ENCODE measurements around the gene MAPKAP1.

The MAPKAP1 gene

DNA sequence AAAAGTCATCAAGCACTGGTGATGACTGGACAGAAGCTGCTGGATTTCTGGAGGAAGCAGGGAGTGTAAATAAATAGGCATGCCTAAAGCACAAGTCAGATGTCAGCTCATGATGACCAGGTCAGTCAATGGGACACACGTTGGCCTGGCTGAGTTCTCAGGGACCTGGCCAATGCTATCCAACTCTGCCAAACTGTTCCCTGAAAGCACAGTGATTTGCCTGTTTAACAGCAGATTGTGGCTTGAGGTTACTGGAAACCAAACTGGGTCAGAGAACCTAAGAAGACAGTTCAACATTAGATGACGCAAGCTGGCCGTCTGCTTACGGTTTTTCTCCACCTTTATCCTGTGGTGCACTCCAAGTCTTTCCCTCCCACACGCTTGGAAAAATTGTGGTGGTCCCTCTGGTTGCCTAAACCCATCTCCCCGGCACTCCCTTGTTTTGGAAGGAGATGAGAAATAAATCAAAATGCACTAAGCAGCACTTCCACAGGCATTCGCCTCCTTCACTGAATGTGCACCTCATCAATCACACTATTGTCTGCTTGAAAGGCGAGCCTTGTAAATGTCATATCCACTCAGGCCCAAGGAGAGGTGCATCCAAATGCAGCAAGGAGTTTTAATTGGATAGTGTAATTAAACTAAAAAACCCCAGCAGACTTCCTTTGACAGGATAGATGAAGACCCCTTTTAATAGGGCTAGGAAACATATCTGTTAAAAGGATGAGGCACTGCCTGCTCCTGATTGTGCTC lies 245.9 kb downstream of the MAPKAP1 start:
- DNase-seq (ENCODE audit: low read depth, low spot score): peak; percentile 63

GRCh38 chr9:125460346-125460745 lies 246.7 kb downstream of the MAPKAP1 start:
- no peak for DNase-seq (ENCODE audit: low read depth, low spot score)

- DNase-seq (ENCODE audit: low read depth, low spot score): no peak
Measured at GRCh38 chr9:125457357-125457756, 249.7 kb downstream of the MAPKAP1 start.

DNA sequence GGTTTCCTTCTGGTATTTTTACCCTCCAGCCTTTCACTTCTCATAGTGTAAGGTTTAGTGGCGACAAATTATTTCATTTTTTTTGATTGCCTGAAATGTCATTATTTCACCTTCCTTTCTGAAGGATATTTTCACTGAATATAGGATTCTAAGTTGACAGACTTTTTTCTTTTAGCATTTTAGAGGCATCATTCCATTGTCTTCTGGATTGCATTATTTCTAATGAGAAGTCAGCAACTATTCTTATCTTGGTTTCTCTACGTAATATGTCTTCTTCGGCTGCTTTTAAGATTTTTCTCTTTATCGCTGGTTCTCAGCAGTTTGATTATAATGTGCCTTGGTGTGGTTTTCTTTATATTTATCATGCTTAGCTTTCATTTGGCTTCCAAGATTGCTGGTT lies 251.1 kb downstream of the MAPKAP1 start:
- no peak for DNase-seq (ENCODE audit: low read depth, low spot score)

GRCh38 chr9:125455132-125455531 lies 251.9 kb downstream of the MAPKAP1 start:
- no peak for DNase-seq (ENCODE audit: low read depth, low spot score)

- no peak for DNase-seq (ENCODE audit: low read depth, low spot score)
Measured at GRCh38 chr9:125447202-125447802, 259.7 kb downstream of the MAPKAP1 start.

- DNase-seq (ENCODE audit: low read depth, low spot score): no peak
Measured at GRCh38 chr9:125446561-125447094, 260.4 kb downstream of the MAPKAP1 start.

DNA sequence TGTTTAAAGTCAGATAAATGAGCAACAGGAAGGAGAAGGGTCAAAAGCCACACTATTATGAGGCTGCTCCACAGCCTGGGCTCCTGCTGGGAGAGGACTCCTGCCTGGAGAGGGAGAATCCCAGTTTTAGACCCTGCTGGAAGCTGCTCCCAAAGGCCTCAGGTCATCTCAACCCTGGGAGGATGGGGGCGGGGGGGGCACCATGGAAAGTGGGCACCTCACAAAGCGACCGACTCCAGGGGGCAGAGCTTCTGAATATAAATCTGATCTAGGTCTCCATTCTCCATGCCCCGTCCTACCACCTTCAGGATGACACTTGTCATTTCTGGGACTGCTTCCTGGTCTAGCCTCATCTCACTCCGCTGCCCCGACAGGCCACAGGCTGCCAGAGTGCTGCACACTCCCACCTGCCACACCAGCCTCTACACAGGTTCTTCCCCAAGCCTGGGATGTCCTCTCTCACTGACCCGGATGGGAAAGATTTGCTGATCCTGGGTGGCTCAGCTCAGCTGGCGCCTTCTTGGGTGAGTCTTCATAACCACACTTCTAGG lies 262.0 kb downstream of the MAPKAP1 start:
- no peak for DNase-seq (ENCODE audit: low read depth, low spot score)

GRCh38 chr9:125444166-125444565 lies 262.8 kb downstream of the MAPKAP1 start:
- no peak for DNase-seq (ENCODE audit: low read depth, low spot score)

GRCh38 chr9:125443367-125443766 lies 263.6 kb downstream of the MAPKAP1 start:
- no peak for DNase-seq (ENCODE audit: low read depth, low spot score)

DNA sequence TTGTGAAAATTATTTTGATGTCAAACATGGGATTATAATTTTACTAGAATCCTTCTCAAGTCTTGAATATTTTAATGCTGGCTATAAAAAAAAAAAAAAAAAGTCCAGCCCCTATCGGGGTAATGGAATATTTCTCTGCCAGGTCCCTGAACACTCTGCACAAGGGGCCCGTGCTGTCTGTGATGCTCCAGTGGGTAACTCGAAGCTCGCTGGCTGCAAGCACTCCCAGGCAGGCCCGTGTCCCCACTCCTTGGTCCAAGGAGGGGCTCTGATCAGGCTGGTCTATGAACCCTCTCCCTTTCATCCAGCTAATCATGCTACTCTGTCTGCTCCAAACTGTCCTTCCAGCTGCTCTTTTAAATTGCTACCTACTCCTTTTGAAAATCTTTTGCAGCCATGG lies 264.6 kb downstream of the MAPKAP1 start:
- DNase-seq (ENCODE audit: low read depth, low spot score): no peak

DNA sequence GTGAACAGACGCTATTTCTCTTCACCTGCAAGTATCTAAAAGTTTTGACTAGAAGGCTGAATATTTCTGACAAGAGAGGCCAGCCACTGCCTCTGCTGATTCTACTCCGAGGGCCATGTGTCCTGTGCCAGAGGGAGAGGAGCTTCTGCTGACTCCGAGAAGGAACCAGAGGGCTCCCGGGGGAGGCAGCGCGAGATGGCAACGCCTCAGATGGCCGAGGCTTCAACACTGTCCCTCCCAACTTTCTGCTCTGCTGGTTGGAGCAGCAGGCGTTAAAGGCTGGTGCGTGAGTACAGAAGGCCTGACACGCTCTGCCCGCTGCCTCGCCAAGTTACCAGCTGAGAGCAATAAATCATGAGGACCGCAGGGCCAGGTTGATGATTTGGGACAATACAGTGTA lies 266.6 kb downstream of the MAPKAP1 start:
- DNase-seq (ENCODE audit: low read depth, low spot score): no peak

GRCh38 chr9:125439434-125440272 lies 267.4 kb downstream of the MAPKAP1 start:
- DNase-seq (ENCODE audit: low read depth, low spot score): no peak

DNA sequence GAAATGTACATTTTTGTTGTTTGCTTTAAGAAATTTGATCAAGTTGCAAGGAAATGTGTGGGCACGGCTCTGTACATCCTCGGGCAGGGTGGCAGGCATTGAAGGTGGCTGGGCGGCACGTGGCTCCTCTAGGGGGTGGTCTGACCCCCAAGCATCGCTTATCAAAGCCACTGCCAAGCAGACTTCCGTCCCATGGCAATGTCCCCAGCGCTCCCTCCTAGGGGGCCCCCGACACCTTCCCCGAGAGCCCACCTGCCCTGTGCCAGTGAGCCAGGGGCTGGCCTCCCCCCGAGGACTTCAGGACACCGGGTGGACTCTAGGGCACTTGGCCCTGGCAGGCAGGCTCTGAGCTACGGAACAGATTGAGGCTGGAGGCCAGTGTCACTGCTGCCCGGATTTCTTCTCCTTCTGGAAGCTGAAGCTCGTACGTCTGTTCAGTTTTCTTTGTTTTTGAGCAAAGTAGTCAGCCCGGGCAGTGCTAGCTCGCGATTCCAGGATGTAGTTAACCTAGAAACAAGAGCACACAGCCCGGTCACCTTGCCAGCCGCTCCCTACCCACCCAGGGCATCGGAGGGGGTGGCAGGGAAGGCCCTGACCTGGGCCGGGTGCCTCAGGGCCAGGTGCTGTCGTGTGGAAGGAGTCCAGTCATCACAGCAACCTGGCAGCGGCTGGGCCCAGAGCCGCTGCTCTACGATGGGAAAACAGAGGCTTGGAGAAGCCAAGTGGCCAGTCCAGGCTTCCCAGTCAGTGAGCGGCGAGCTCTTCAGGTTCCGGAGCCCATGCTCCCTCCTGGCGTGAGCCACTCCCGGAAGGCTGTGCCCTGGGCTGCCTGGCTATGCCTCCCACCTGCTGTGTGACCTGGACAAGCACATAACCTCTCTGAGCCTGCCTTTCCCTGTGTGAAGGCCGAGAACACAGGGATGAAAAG lies 268.2 kb downstream of the MAPKAP1 start:
- DNase-seq (ENCODE audit: low read depth, low spot score): no peak

DNA sequence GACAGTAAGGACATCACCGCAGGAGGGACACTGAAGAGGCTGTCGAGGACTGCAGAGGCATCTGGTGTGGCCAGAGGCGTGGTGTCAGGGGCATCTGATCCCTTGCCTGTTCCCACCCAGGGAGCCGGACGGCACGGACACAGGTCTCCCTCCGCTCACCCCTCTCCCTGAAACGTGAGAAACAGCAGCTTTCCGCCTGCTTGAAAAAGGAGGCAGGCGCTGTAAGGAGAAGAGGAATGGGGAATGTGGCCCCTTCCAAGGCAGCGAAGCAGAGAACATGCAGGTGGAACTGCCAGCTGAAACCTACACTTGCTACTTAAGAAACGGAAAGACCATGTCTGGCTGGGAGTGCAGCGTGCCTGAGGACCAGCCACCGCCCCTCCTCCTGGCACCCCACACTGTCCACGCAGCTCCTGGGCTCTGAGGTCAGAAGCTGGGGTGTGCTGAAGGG lies 269.2 kb downstream of the MAPKAP1 start:
- no peak for DNase-seq (ENCODE audit: low read depth, low spot score)

DNA sequence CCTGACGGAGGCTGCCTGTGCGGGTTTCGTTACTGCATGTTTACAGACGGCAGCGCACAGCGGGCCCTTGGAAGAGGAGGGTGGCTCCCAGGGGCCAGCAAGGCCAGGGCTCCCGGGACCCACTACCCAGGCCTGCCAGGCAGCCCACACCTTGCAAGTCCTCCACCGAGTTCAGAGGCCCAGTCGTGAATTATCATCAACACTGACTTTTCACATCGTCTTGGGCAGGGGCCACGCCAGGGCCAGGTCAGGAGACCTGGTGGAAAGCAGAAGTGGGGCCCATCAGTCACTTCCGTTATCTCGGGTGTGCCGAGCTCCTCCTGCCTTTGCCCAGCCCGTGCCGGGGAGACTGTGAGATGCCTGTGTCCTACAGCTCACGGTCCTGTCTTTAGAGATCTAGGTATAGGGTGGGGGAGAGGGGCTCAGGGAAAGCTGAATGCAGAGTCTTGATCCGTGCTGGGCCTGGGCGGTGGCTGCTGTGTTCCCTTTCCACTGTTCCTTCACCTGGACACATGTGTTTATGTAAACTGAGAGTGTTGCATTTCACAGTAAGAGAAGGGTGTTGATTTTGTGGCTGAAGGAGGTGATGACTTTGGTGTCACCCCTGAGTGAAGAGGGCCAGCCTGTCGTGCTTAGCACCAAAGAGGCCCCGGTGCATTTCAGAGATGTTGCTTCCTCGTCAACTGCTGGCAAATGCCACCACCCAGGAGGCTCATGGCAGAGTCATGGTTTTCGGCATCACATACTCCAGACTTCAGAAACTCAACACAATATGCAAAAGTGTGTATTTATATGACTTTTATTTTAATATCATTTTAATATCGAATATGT lies 270.2 kb downstream of the MAPKAP1 start:
- no peak for DNase-seq (ENCODE audit: low read depth, low spot score)

GRCh38 chr9:125435776-125436612 lies 271.0 kb downstream of the MAPKAP1 start:
- no peak for DNase-seq (ENCODE audit: low read depth, low spot score)

GRCh38 chr9:125434986-125435775 lies 271.8 kb downstream of the MAPKAP1 start:
- DNase-seq (ENCODE audit: low read depth, low spot score): no peak
